ENCODE measurements around the gene STPG1. TPM values are rescaled to one million over a fixed set of nuclear protein-coding genes. Genes with fewer than 3 reads are reported as not detected.
A peak's percentile ranks its signal among the peaks of the same experiment; 100 is the strongest.

Gene STPG1
- total RNA-seq, 6 donors from 2014 or later = 5.5 to 20.1 (median 8.2) TPM

GRCh38 chr1:24318615-24319311 lies 94.8 kb downstream of the STPG1 start:
- Histone ChIP-seq H3K9me3 (no peaks in the 10 kb centered on the region), H3K36me3 (no peaks in the 10 kb centered on the region), H3K4me3 (peak overlapping the region in 1 of 4 donors; percentile 15), H3K4me1 (peaks cover 15 to 32% (median 25%) of the 10 kb centered on the region in 4 donors), H3K27me3 (peaks cover 0 to 11% (median 1%) of the 10 kb centered on the region in 4 donors), H3K27ac (no peak overlapping the region)
- WGBS, 2 donors = 35 to 42% methylated on average over 5 of the region's 5 CpGs
- ATAC-seq (ENCODE audit: low FRiP score in 2 of 2) (no peak), DNase-seq (no peak)
- TF ChIP-seq EP300 (IDR thresholded peaks at IDR 0.05) = no peak
- TF ChIP-seq CTCF (IDR thresholded peaks at IDR 0.05) = no peak
- TF ChIP-seq POLR2A (IDR thresholded peaks at IDR 0.05) = no peak
- no peak for TF ChIP-seq POLR2AphosphoS5 (IDR thresholded peaks at IDR 0.05)

- Histone ChIP-seq H3K4me1 (peaks cover 15 to 32% (median 25%) of the 10 kb centered on the region in 4 donors), H3K27me3 (peaks cover 0 to 11% (median 1%) of the 10 kb centered on the region in 4 donors), H3K9me3 (no peaks in the 10 kb centered on the region), H3K4me3 (no peak overlapping the region), H3K36me3 (no peaks in the 10 kb centered on the region), H3K27ac (no peak overlapping the region)
- ATAC-seq (ENCODE audit: low FRiP score in 2 of 2) = peak in 1 of 2 donors; percentile 63
- no peak for DNase-seq
- WGBS, 2 donors = 24 to 29% methylated on average over 2 of the region's 2 CpGs
- no peak for TF ChIP-seq POLR2AphosphoS5 (IDR thresholded peaks at IDR 0.05)
Observed at GRCh38 chr1:24317956-24318614, 95.5 kb downstream of the STPG1 start.

- Histone ChIP-seq H3K4me3 (no peak overlapping the region), H3K27me3 (peaks cover 0 to 10% (median 0%) of the 10 kb centered on the region in 4 donors), H3K9me3 (no peaks in the 10 kb centered on the region), H3K36me3 (no peaks in the 10 kb centered on the region), H3K27ac (no peak overlapping the region), H3K4me1 (peaks cover 11 to 25% (median 22%) of the 10 kb centered on the region in 4 donors)
- no peak for DNase-seq
- no peak for TF ChIP-seq CTCF (IDR thresholded peaks at IDR 0.05)
- no peak for TF ChIP-seq POLR2A (IDR thresholded peaks at IDR 0.05)
- no peak for TF ChIP-seq EP300 (IDR thresholded peaks at IDR 0.05)
- no peak for TF ChIP-seq POLR2AphosphoS5 (IDR thresholded peaks at IDR 0.05)
- WGBS, 2 donors = 66 to 83% methylated on average over 3 to 6 of the region's 6 CpGs
- ATAC-seq (ENCODE audit: low FRiP score in 2 of 2) = no peak
Observed at GRCh38 chr1:24317081-24317480, 96.5 kb downstream of the STPG1 start.

- ATAC-seq (ENCODE audit: low FRiP score in 2 of 2) (no peak), DNase-seq (no peak)
- H3K4me3 ChIP-seq = no peak overlapping the region
- TF ChIP-seq POLR2AphosphoS5 (IDR thresholded peaks at IDR 0.05) (no peak), CTCF (IDR thresholded peaks at IDR 0.05) (no peak), POLR2A (IDR thresholded peaks at IDR 0.05) (no peak), EP300 (IDR thresholded peaks at IDR 0.05) (no peak)
- H3K4me1 ChIP-seq = peaks cover 11 to 21% (median 18%) of the 10 kb centered on the region in 4 donors
- peaks cover 0 to 5% (median 0%) of the 10 kb centered on the region in 4 donors for H3K27me3 ChIP-seq
- WGBS, 2 donors = 64 to 75% methylated on average over 3 of the region's 3 CpGs
- no peaks in the 10 kb centered on the region for H3K9me3 ChIP-seq
- no peaks in the 10 kb centered on the region for H3K36me3 ChIP-seq
- no peak overlapping the region for H3K27ac ChIP-seq
Observed at GRCh38 chr1:24316645-24317044, 96.9 kb downstream of the STPG1 start.

DNA sequence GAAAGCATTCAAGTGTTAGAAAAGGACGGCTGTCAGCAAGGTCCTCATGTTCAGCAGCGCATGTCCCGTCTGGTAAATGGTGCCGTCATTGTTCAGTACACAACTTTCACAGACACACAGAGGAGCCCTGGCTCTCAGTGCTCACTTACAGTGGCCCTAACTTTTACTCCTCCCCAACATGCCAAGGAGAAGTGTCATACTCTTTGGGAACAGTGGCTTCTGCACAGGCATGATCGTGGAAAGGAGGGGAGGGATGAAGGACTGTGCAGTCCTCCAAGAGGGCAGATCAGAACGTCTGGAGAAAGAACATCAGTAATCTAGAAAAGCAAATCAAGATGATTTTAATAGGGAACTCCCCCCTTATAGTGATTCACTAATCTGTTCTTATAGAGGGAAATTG lies 98.2 kb downstream of the STPG1 start:
- peaks cover 5 to 14% (median 12%) of the 10 kb centered on the region in 4 donors for H3K4me1 ChIP-seq
- 76 to 87% methylated on average over 6 of the region's 6 CpGs for WGBS, 2 donors
- TF ChIP-seq POLR2AphosphoS5 (IDR thresholded peaks at IDR 0.05) = no peak
- no peak for TF ChIP-seq POLR2A (IDR thresholded peaks at IDR 0.05)
- no peak for TF ChIP-seq CTCF (IDR thresholded peaks at IDR 0.05)
- no peak for TF ChIP-seq EP300 (IDR thresholded peaks at IDR 0.05)
- H3K4me3 ChIP-seq = no peak overlapping the region
- H3K9me3 ChIP-seq = no peaks in the 10 kb centered on the region
- DNase-seq (no peak), ATAC-seq (ENCODE audit: low FRiP score in 2 of 2) (no peak)
- no peak overlapping the region for H3K27ac ChIP-seq
- no peaks in the 10 kb centered on the region for H3K27me3 ChIP-seq
- H3K36me3 ChIP-seq = no peaks in the 10 kb centered on the region

All from upper lobe of left lung (tissue), 6 donors.